GM19395 (cell line): Measurements from ENCODE around the gene HNRNPD.
"Not testable (repeated sequence)": the region's sequence is repeated elsewhere in the genome, so short reads cannot be mapped to it uniquely, and the experiment has no call there.

Source experiments
- ATAC-seq: cut with Tn5 transposase; IDR thresholded peaks from one replicate; pipeline ENCODE4 v1.9.1; 2021; ENCODE audit warnings: mild to moderate bottlenecking, moderate library complexity; ENCODE audit not compliant: unreplicated experiment

HNRNPD gene

GRCh38 chr4:82373816-82374625, at the start of gene HNRNPD:
TSS of gene HNRNPD (minus strand) at chr4:82373991. CDS start at chr4:82373678, 313 bp downstream.
- ATAC-seq, result peak; percentile 93

- ATAC-seq, result no peak
Measured at GRCh38 chr4:82422616-82423015, 48.8 kb upstream of the HNRNPD start.

DNA sequence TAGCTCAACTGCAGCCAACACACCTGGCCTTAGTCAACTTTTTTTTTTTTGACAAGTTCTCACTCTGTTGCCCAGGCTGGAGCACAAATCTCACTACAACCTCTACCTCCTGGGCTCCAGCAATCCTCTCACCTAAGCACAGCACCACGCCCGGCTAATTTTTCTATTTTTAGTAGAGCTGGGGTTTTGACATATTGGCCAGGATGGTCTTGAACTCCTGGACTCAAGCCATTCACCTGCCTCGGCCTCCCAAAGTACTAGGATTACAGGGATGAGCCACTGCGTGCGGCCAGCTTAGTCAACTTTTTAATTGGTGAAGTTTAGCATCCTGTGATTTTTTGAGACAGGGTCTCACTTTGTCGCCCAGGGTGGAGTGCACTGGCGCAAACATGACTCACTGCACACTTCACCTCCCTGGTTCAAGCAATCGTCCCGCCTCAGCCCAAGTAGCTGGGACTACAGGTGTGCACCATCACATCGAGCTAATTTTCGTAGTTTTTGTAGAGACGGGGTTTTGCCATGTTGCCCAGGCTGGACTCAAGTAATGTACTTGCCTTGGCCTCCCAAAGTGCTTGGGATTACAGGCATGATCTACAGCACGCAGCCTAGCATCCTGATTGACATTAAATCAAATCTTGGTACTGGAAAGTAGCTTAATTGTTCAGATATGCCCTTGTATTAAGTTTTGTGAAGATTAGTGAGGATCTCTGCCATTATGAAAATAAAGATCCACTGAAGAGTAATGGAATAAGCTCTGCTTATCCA, 48.2 kb upstream of the HNRNPD start:
- ATAC-seq, result no peak

- ATAC-seq, result no peak
Measured at GRCh38 chr4:82419451-82419850, 45.7 kb upstream of the HNRNPD start.

DNA sequence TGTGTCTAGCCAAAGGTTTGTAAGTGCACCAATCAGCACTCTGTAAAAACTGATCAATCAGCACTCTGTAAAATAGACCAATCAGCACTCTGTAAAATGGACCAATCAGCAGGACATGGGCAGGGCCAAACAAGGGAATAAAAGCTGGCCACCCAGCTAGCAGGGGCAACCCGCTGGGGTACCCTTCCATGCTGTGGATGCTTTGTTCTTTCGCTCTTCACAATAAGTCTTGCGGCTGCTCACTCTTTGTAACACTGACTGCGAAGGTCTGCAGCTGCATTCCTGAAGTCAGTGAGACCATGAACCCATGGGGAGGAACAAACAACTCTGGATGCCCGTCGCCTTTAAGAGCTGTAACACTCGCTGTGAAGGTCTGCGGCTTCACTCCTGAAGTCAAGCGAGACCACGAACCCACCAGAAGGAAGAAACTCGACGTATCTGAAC, 42.2 kb upstream of the HNRNPD start:
- no peak for ATAC-seq

DNA sequence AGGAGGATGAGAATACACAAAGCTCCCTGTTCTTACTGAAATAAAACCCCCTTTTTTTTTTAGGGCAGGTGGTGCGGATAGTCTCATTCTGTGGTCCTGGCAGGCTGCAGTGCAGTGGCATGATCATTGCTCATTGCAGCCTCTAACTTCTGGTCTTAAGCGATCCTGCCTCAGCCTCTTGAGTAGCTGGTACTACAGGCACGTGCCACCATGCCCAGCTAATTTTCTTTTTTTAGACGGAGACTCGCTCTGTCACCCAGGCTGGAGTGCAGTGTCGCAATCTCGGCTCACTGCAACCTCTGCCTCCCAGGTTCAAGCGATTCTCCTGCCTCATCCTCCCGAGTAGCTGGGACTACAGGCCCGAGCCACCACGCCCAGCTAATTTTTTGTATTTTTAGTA, 41.3 kb upstream of the HNRNPD start:
- ATAC-seq, result not testable (repeated sequence)

GRCh38 chr4:82403725-82404124, 29.9 kb upstream of the HNRNPD start:
- no peak for ATAC-seq

DNA sequence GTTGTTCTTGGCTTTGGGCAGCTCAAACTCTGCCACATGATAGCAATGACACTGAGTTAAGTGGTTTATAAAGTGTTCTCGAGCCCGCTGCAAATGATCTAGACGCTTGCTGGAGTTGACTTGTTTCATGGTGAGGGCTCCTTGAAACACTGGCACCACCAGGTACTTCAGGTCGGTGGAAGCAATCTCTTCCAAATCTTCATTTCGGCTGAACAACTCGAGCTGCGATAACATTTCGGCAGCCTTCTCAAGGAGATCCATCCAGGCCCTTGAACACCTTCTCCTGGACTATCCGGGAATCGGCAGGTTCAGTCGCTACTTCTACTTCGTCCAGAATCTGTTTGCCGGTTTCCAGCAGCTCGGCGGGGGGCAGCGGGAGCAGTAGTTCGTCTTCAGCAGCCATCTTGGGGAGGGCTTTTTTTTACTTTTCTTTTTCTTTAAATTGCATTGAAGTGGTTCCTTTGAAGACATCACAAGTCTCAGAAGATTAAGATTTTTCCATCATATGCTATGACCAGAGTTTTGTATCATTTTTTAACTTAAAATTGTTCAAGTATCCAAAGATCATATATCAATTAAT, 28.5 kb upstream of the HNRNPD start:
- no peak for ATAC-seq

DNA sequence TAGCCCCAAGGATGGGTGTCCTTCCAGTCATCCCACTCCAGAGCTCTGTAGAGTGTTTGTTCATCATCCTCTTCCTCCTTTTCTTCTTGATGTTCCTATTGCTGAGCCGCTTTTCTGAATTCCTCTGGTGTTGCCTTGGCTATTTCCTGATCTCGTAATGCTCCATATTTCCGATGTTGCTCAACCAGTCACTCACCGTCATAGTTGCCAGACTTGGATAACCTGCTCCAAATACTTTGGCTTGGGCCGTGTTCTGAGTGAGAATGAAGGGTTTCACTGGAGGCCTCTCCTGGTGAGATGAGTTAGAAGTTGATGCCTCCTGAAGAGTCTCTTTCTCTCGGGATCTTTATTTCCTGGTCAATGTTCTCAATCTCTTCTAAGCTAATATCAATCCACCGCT, 27.8 kb upstream of the HNRNPD start:
- ATAC-seq, result no peak

- ATAC-seq, result no peak
Measured at GRCh38 chr4:82398263-82398662, 24.5 kb upstream of the HNRNPD start.

GRCh38 chr4:82397527-82397926, 23.7 kb upstream of the HNRNPD start:
- no peak for ATAC-seq

DNA sequence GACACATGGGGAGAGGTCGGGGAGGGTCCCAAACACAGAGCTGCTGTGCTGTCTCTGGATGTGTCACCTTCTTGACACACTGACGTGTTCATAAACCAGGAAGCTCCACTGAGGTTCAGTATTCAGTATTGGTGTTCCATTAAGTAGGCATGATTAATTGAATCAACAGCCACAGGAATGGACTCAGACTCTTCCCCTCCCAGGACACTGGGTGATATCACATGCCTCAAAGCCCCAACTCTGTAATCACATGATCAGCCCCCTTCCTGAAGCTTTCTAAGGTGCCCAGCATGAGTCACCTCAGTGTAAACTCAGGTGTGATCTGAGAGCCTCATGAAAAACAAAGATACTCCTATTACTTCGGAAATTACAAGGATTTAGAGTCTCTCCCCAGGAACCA, 21.1 kb upstream of the HNRNPD start:
- ATAC-seq, result no peak

DNA sequence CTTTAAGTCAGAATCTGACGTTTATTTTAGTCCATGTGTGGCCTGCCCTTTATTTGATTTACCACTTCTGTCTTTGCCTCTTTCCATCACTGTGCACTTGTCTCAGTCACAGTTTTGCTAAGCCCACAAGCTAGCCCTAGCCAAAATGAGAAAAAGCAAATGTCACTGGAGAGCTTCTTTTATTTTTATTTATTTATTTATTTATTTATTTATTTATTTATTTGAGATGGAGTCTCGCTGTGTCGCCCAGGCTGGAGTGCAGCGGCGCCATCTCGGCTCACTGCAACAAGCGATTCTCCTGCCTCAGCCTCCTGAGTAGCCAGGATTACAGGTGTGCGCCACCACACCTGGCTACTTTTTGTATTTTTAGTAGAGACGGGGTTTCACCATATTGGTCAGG, 16.3 kb upstream of the HNRNPD start:
- ATAC-seq, result not testable (repeated sequence)

- no peak for ATAC-seq
Measured at GRCh38 chr4:82388405-82388804, 14.6 kb upstream of the HNRNPD start.

GRCh38 chr4:82386312-82386711, 12.5 kb upstream of the HNRNPD start:
- not testable (repeated sequence) for ATAC-seq

- no peak for ATAC-seq
Measured at GRCh38 chr4:82382751-82383150, 9.0 kb upstream of the HNRNPD start.

- no peak for ATAC-seq
Measured at GRCh38 chr4:82381661-82382296, 8.0 kb upstream of the HNRNPD start.

DNA sequence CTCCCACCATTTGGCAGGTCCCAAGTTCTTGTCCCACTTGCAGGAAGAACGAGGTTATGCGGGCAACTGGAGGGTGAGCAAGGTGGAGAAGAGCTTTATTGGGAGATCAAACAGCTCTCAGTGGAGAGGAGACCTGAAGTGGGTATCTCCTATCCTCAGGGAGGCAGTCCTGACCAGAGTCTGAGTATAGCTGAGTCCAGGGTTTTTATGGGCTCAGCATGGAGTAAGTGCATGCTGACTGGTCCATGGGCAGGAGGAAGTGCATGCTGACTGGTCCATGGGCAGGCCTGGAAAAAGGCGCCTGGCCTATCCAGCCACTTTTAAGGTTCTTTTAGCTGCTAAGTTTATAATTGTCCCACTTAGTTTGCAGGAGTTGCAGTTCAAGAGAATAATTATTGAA, 7.4 kb upstream of the HNRNPD start:
- ATAC-seq, result no peak

- no peak for ATAC-seq
Measured at GRCh38 chr4:82380831-82381230, 7.0 kb upstream of the HNRNPD start.

- no peak for ATAC-seq
Measured at GRCh38 chr4:82380344-82380743, 6.6 kb upstream of the HNRNPD start.

GRCh38 chr4:82376109-82376508, 2.3 kb upstream of the HNRNPD start:
- ATAC-seq, result no peak
